ENCODE data around the gene UPK3A. TPM values are rescaled to one million over a fixed set of nuclear protein-coding genes. Genes with fewer than 3 reads are reported as not detected.

UPK3A gene
- total and polyA plus RNA-seq, 2 experiments from 2014 or later, result 0.47 TPM; not detected in 1

DNA sequence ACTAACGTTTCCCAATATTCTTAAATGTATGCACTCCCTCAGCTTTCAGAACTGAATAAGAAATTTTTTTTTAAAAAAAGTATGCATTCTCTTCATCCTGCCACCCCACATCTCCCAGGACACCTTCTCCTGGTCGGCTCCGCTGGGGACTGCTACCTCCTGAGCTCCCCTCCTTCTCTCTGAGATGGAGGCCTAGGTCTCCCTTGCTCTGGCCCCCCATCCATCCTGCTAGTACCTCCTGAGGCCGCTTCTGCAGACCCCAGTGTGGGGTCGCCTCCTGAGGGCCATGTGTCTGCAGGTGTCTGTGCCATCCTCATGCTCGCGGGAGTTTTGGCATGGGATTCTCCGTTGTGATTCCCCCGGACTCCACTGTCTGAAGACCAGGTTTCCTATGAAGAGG, 52.8 kb downstream of the UPK3A start (continued):
- TF ChIP-seq, protein P1, sequence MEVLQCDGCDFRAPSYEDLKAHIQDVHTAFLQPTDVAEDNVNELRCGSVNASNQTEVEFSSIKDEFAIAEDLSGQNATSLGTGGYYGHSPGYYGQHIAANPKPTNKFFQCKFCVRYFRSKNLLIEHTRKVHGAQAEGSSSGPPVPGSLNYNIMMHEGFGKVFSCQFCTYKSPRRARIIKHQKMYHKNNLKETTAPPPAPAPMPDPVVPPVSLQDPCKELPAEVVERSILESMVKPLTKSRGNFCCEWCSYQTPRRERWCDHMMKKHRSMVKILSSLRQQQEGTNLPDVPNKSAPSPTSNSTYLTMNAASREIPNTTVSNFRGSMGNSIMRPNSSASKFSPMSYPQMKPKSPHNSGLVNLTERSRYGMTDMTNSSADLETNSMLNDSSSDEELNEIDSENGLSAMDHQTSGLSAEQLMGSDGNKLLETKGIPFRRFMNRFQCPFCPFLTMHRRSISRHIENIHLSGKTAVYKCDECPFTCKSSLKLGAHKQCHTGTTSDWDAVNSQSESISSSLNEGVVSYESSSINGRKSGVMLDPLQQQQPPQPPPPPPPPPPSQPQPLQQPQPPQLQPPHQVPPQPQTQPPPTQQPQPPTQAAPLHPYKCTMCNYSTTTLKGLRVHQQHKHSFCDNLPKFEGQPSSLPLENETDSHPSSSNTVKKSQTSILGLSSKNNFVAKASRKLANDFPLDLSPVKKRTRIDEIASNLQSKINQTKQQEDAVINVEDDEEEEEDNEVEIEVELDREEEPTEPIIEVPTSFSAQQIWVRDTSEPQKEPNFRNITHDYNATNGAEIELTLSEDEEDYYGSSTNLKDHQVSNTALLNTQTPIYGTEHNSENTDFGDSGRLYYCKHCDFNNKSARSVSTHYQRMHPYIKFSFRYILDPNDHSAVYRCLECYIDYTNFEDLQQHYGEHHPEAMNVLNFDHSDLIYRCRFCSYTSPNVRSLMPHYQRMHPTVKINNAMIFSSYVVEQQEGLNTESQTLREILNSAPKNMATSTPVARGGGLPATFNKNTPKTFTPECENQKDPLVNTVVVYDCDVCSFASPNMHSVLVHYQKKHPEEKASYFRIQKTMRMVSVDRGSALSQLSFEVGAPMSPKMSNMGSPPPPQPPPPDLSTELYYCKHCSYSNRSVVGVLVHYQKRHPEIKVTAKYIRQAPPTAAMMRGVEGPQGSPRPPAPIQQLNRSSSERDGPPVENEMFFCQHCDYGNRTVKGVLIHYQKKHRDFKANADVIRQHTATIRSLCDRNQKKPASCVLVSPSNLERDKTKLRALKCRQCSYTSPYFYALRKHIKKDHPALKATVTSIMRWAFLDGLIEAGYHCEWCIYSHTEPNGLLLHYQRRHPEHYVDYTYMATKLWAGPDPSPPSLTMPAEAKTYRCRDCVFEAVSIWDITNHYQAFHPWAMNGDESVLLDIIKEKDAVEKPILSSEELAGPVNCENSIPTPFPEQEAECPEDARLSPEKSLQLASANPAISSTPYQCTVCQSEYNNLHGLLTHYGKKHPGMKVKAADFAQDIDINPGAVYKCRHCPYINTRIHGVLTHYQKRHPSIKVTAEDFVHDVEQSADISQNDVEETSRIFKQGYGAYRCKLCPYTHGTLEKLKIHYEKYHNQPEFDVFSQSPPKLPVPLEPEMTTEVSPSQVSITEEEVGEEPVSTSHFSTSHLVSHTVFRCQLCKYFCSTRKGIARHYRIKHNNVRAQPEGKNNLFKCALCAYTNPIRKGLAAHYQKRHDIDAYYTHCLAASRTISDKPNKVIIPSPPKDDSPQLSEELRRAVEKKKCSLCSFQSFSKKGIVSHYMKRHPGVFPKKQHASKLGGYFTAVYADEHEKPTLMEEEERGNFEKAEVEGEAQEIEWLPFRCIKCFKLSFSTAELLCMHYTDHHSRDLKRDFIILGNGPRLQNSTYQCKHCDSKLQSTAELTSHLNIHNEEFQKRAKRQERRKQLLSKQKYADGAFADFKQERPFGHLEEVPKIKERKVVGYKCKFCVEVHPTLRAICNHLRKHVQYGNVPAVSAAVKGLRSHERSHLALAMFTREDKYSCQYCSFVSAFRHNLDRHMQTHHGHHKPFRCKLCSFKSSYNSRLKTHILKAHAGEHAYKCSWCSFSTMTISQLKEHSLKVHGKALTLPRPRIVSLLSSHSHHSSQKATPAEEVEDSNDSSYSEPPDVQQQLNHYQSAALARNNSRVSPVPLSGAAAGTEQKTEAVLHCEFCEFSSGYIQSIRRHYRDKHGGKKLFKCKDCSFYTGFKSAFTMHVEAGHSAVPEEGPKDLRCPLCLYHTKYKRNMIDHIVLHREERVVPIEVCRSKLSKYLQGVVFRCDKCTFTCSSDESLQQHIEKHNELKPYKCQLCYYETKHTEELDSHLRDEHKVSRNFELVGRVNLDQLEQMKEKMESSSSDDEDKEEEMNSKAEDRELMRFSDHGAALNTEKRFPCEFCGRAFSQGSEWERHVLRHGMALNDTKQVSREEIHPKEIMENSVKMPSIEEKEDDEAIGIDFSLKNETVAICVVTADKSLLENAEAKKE (CRISPR knock-in tag; IDR thresholded peaks at IDR 0.05), result no peak
- TF ChIP-seq JUNB (IDR thresholded peaks at IDR 0.05; ENCODE audit: unreplicated experiment) (no peak), ETS1 (IDR thresholded peaks at IDR 0.05) (no peak)

DNA sequence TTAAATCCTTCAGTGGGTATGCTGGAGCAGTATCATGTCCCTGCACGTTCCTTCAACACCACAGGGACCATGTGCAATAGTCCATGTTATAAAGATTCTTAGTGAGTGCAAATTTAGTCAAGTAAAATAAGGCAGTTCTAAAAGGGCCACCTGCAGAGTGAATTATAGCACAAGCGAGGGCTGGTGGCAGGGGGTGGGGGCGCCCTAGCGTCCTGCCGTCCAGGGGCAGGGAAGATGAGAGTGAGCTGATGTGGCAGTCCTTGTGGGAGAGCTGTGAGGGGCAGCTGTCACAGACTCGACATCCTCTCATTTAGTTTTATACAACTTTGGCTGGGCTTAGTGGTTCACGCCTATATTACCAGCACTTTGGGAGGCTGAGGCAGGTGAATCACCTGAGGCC, 54.0 kb downstream of the UPK3A start:
- Histone ChIP-seq H3K79me2 (replicated peaks; ENCODE audit: insufficient read depth) (no peaks in the 10 kb centered on the region), H3K27me3 (ENCODE audit: insufficient read depth) (no peaks in the 10 kb centered on the region), H3K4me2 (no peak overlapping the region), H4K20me1 (replicated peaks; ENCODE audit: insufficient read depth) (peaks cover 3% of the 10 kb centered on the region; the same call in 1 of the 2 replicates), H3K27ac (ENCODE audit: low read depth) (no peak overlapping the region), H2AFZ (no peak overlapping the region), H3K4me1 (ENCODE audit: insufficient read depth) (no peaks in the 10 kb centered on the region), H3K36me3 (ENCODE audit: insufficient read depth) (0 out of 2 replicates have a peak, but pooled peaks cover 15% of the 10 kb centered on the region), H3K9me2 (ENCODE audit: insufficient read depth) (no peaks in the 10 kb centered on the region), H3K4me3 (no peak overlapping the region), H3F3A (replicated peaks; ENCODE audit: low read depth) (no peaks in the 10 kb centered on the region)
- Mint-ChIP-seq H3K4me3 (no peak overlapping the region), H3K27ac (no peak overlapping the region), H3K9me3 (no peaks in the 10 kb centered on the region), H3K27me3 (ENCODE audit: insufficient read depth, low read depth, poor library complexity) (peaks cover 2% of the 10 kb centered on the region), H3K4me1 (no peaks in the 10 kb centered on the region), H3K36me3 (ENCODE audit: low read depth) (peaks cover 36% of the 10 kb centered on the region)
- no peak for DNase-seq (ENCODE audit: low spot score)
- TF ChIP-seq JUNB (IDR thresholded peaks at IDR 0.05; ENCODE audit: unreplicated experiment) (no peak), ZNF114 (CRISPR knock-in tag; IDR thresholded peaks at IDR 0.05) (no peak), EZH2phosphoT487 (IDR thresholded peaks at IDR 0.05; ENCODE audit: unreplicated experiment) (no peak), POLR2AphosphoS5 (IDR thresholded peaks at IDR 0.05; ENCODE audit: low read depth) (no peak)
- TF ChIP-seq, protein P2, sequence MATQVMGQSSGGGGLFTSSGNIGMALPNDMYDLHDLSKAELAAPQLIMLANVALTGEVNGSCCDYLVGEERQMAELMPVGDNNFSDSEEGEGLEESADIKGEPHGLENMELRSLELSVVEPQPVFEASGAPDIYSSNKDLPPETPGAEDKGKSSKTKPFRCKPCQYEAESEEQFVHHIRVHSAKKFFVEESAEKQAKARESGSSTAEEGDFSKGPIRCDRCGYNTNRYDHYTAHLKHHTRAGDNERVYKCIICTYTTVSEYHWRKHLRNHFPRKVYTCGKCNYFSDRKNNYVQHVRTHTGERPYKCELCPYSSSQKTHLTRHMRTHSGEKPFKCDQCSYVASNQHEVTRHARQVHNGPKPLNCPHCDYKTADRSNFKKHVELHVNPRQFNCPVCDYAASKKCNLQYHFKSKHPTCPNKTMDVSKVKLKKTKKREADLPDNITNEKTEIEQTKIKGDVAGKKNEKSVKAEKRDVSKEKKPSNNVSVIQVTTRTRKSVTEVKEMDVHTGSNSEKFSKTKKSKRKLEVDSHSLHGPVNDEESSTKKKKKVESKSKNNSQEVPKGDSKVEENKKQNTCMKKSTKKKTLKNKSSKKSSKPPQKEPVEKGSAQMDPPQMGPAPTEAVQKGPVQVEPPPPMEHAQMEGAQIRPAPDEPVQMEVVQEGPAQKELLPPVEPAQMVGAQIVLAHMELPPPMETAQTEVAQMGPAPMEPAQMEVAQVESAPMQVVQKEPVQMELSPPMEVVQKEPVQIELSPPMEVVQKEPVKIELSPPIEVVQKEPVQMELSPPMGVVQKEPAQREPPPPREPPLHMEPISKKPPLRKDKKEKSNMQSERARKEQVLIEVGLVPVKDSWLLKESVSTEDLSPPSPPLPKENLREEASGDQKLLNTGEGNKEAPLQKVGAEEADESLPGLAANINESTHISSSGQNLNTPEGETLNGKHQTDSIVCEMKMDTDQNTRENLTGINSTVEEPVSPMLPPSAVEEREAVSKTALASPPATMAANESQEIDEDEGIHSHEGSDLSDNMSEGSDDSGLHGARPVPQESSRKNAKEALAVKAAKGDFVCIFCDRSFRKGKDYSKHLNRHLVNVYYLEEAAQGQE (IDR thresholded peaks at IDR 0.05; ENCODE audit: unreplicated experiment), result no peak
- TF ChIP-seq, protein P3, sequence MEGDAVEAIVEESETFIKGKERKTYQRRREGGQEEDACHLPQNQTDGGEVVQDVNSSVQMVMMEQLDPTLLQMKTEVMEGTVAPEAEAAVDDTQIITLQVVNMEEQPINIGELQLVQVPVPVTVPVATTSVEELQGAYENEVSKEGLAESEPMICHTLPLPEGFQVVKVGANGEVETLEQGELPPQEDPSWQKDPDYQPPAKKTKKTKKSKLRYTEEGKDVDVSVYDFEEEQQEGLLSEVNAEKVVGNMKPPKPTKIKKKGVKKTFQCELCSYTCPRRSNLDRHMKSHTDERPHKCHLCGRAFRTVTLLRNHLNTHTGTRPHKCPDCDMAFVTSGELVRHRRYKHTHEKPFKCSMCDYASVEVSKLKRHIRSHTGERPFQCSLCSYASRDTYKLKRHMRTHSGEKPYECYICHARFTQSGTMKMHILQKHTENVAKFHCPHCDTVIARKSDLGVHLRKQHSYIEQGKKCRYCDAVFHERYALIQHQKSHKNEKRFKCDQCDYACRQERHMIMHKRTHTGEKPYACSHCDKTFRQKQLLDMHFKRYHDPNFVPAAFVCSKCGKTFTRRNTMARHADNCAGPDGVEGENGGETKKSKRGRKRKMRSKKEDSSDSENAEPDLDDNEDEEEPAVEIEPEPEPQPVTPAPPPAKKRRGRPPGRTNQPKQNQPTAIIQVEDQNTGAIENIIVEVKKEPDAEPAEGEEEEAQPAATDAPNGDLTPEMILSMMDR (conservative IDR thresholded peaks at IDR 0.05; ENCODE audit: low read depth in 2 of 2), result 0 out of 4 replicates have a peak, but pooled peaks of 1 of the 2 experiments have one; percentile 3
- ATAC-seq, result no peak

Measured in GM23338 (cell line).